ENCODE data around the gene URAD.

URAD gene

DNA sequence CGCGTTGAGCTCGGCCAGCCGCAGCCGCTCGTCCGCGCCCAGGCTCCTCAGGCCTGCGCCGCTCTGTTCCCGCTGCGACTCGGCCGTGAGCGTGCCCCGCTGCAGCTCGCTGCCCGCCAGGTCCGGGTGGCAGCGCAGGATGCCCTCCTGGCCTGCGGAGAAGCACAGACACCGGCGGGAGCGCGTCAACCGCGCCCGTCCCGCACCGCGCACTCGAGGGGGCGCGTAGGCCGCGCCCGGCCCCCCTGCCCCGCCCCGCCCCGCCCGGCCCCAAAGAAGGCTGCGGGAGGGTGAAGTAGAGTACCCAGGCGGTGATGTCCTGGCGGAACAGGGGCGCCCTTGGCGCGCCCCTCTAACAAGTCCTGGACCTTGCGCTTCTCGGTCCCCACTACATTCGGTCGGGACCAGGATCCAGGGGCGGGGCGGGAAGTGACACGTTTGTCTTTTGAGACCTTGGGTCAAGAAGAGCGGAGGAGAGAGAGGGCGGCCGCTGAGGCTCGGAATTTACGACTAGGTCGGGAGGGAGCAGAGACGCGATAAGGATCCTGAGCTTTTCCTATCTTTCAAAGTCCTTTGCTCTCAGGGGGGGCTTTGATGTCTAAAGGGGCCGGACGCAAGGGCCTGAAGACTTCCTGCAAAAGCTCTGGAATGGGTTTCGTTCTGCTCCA, 10.1 kb downstream of the URAD start:
- H3K36me3 ChIP-seq (ENCODE audit: control insufficient read depth, insufficient read depth, low read length) = no peaks in the 10 kb centered on the region
- no peak overlapping the region for H3K27ac ChIP-seq (ENCODE audit: insufficient read depth, low read depth, low read length, poor library complexity, severe bottlenecking)
- 1% methylated on average over 65 of the region's 65 CpGs for WGBS, 2 experiments
- H3K27me3 ChIP-seq (ENCODE audit: control insufficient read depth, insufficient read depth, low read length, poor library complexity, severe bottlenecking) = peaks cover 100% of the 10 kb centered on the region
- H3K4me1 ChIP-seq (ENCODE audit: control insufficient read depth, insufficient read depth, low read length) = peaks cover 5% of the 10 kb centered on the region
- no peak overlapping the region for H3K4me3 ChIP-seq (ENCODE audit: insufficient read depth, low read depth, low read length)
- H3K9me3 ChIP-seq (ENCODE audit: control insufficient read depth, low read length) = no peaks in the 10 kb centered on the region

DNA sequence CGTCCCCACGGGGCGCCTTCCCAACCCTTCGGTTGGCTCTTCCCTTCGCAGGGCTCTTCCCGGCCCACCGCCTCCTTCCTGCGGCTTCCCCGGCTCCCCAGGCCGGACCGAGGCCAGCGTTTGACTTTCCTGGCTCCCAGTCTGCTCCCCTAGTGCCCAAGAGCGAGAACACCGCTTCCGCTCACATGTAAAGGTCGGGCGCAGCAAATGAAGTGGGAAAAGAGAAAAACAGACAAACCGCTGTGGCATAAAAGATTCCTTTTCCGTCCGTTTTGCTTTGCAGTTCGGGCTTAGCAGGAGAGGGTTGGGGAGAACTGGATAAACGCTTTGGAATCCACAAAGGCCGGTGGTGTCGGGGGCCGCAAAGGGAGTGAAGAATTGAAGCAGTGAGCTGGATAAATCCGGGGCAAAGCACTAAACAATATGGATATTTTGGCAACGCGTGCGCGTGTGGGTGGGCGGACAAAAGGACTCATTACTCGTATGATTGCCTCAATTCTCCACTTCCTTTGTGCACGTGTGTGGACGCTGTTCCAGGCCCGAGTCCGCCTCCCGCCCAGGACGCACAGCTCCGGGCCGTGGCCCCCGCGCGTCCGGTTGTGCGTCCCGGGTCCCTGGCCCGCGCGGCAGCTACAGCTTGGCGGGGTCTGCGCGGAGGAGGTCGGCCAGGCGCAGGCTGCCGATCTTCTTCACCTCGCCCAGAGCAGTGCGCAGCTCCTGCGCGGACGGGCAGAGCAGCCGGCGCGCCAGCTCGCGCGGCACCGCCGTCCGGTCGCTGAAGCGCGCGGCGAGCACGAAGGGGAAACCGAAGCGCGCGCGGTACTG, 10.8 kb downstream of the URAD start:
- no peaks in the 10 kb centered on the region for H3K36me3 ChIP-seq (ENCODE audit: control insufficient read depth, insufficient read depth, low read length)
- peaks cover 100% of the 10 kb centered on the region for H3K27me3 ChIP-seq (ENCODE audit: control insufficient read depth, insufficient read depth, low read length, poor library complexity, severe bottlenecking)
- WGBS, 2 experiments = 1 to 2% methylated on average over 80 of the region's 80 CpGs
- H3K9me3 ChIP-seq (ENCODE audit: control insufficient read depth, low read length) = no peaks in the 10 kb centered on the region
- H3K27ac ChIP-seq (ENCODE audit: insufficient read depth, low read depth, low read length, poor library complexity, severe bottlenecking) = no peak overlapping the region
- H3K4me1 ChIP-seq (ENCODE audit: control insufficient read depth, insufficient read depth, low read length) = peaks cover 5% of the 10 kb centered on the region
- no peak overlapping the region for H3K4me3 ChIP-seq (ENCODE audit: insufficient read depth, low read depth, low read length)

GRCh38 chr13:27976362-27977091, 12.0 kb downstream of the URAD start:
- H3K27ac ChIP-seq (ENCODE audit: insufficient read depth, low read depth, low read length, poor library complexity, severe bottlenecking) = no peak overlapping the region
- H3K4me3 ChIP-seq (ENCODE audit: insufficient read depth, low read depth, low read length) = no peak overlapping the region
- H3K36me3 ChIP-seq (ENCODE audit: control insufficient read depth, insufficient read depth, low read length) = no peaks in the 10 kb centered on the region
- WGBS, 2 experiments = 6 to 10% methylated on average over 12 of the region's 12 CpGs
- peaks cover 100% of the 10 kb centered on the region for H3K27me3 ChIP-seq (ENCODE audit: control insufficient read depth, insufficient read depth, low read length, poor library complexity, severe bottlenecking)
- no peaks in the 10 kb centered on the region for H3K9me3 ChIP-seq (ENCODE audit: control insufficient read depth, low read length)
- H3K4me1 ChIP-seq (ENCODE audit: control insufficient read depth, insufficient read depth, low read length) = peaks cover 17% of the 10 kb centered on the region

DNA sequence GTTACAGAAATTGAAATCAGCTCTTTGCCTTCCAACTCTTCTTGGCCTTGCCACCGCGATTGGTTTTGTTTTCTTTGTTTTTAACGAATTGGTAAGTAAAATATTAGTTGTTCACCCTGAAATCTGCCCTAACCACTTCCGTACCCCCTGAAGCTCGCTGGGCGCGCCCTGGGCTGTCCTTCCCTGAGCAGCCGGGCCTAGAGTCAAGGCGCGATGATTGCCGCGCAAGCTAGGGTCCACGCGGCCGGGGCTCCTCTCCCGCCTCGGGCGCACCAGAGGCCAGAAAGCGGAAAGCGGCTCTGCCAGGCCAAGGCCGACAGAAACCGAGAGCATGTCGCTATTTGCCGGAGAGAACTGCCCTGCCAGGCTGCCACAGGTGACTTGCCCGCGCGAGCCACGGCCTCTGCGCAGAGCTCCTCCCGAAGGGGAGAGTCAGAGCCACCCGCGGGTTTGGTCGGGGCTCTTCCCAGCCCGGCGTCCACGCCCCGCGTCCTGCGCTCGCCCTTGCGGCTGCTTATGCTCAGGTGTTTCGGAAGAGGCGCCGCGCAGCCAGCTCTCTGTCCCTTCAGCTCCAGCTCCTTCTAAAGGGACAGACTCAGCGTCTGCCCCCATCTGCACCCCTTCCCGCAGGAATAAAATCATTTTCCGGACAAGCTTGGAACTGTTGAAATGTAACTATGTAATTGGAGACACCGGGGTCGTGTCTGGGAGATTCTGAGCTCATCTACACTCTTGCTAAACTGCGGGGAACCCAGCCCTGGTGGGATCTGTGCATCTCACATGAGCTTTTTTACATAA, 12.7 kb downstream of the URAD start:
- 4 to 5% methylated on average over 51 of the region's 51 CpGs for WGBS, 2 experiments
- Histone ChIP-seq H3K27me3 (ENCODE audit: control insufficient read depth, insufficient read depth, low read length, poor library complexity, severe bottlenecking) (peaks cover 100% of the 10 kb centered on the region), H3K36me3 (ENCODE audit: control insufficient read depth, insufficient read depth, low read length) (no peaks in the 10 kb centered on the region), H3K9me3 (ENCODE audit: control insufficient read depth, low read length) (no peaks in the 10 kb centered on the region), H3K27ac (ENCODE audit: insufficient read depth, low read depth, low read length, poor library complexity, severe bottlenecking) (no peak overlapping the region), H3K4me3 (ENCODE audit: insufficient read depth, low read depth, low read length) (no peak overlapping the region), H3K4me1 (ENCODE audit: control insufficient read depth, insufficient read depth, low read length) (peaks cover 23% of the 10 kb centered on the region)

GRCh38 chr13:27973961-27974662, 14.4 kb downstream of the URAD start:
- Histone ChIP-seq H3K9me3 (ENCODE audit: control insufficient read depth, low read length) (no peaks in the 10 kb centered on the region), H3K4me3 (ENCODE audit: insufficient read depth, low read depth, low read length) (no peak overlapping the region), H3K36me3 (ENCODE audit: control insufficient read depth, insufficient read depth, low read length) (no peaks in the 10 kb centered on the region), H3K27me3 (ENCODE audit: control insufficient read depth, insufficient read depth, low read length, poor library complexity, severe bottlenecking) (peaks cover 100% of the 10 kb centered on the region), H3K4me1 (ENCODE audit: control insufficient read depth, insufficient read depth, low read length) (peaks cover 31% of the 10 kb centered on the region), H3K27ac (ENCODE audit: insufficient read depth, low read depth, low read length, poor library complexity, severe bottlenecking) (no peak overlapping the region)
- 21 to 22% methylated on average over 7 of the region's 7 CpGs for WGBS, 2 experiments

DNA sequence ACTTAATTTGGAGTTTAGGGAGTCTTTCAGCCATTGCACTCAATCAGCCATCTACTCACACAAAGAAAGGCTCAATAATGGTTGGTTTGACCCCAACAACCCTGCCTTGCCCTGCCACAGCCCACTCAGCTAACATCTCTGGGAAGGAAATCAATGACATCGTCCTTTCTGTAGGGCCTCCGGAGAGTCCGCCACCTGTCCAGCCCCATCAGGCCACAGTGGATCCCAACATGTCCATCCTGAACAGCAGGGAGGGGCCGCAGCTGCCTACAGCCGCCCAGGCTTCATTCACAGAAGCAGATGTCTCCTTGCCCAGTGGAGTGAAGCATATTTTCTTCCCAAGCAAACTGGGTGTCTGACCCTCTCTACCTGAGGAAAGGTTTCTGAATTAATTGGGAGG, 15.2 kb downstream of the URAD start:
- 37 to 44% methylated on average over 5 of the region's 5 CpGs for WGBS, 2 experiments
- H3K4me3 ChIP-seq (ENCODE audit: insufficient read depth, low read depth, low read length) = no peak overlapping the region
- H3K27me3 ChIP-seq (ENCODE audit: control insufficient read depth, insufficient read depth, low read length, poor library complexity, severe bottlenecking) = peaks cover 100% of the 10 kb centered on the region
- peaks cover 33% of the 10 kb centered on the region for H3K4me1 ChIP-seq (ENCODE audit: control insufficient read depth, insufficient read depth, low read length)
- no peak overlapping the region for H3K27ac ChIP-seq (ENCODE audit: insufficient read depth, low read depth, low read length, poor library complexity, severe bottlenecking)
- H3K9me3 ChIP-seq (ENCODE audit: control insufficient read depth, low read length) = no peaks in the 10 kb centered on the region
- no peaks in the 10 kb centered on the region for H3K36me3 ChIP-seq (ENCODE audit: control insufficient read depth, insufficient read depth, low read length)

DNA sequence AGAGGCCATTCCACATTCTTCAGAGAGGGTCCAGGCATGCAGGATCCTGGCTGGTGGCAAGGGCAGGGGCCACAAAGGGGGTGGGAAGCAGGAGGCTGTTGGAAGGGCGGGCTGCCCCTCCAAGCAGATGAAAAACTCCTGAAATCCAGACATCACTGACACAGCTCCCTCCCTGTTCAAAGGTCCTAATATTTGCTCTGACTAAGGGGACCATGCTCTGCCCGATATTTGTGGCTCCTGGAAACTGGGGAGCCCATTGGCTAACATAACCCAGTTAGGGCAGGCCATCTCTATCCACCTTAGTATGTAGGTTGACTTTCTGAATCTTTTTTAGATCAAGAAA, 16.0 kb downstream of the URAD start:
- Histone ChIP-seq H3K27me3 (ENCODE audit: control insufficient read depth, insufficient read depth, low read length, poor library complexity, severe bottlenecking) (peaks cover 100% of the 10 kb centered on the region), H3K27ac (ENCODE audit: insufficient read depth, low read depth, low read length, poor library complexity, severe bottlenecking) (no peak overlapping the region)
- WGBS, 2 experiments = 40 to 46% methylated on average over 2 of the region's 2 CpGs

DNA sequence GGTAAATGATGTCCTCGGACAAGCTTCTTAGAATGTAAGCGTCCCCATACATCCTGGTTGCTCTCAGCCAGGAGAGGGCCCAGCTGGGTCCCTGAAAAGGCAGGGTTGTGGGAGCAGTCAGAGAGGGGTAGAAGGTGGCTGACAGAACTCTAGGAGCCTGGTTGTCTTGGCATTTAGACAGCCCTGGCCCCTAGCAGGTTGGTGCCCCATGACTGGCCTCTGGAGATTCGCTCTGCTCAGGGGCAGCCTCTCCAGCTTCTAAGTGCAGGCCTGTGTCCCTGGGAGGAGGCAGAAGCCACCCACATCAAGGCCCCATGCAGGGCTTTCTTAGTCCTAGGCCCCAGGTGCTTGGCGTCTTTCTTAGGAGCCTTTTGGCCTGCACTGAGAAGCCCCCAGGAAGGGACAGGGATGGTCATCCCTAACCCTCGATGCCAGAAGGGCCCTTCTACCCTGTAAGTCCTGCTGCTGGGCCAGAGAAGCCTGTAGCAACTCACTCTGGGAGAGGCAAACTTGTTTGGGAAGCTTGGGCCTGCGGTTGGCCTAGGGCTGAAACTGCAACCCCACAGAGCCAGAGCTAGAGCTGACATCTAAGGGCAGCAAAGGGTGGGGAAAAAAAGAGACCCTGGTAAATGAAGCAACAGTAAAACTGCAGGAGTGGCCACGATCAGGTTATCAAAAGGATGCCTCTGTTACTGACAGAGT, 16.6 kb downstream of the URAD start:
- Histone ChIP-seq H3K27me3 (ENCODE audit: control insufficient read depth, insufficient read depth, low read length, poor library complexity, severe bottlenecking) (peaks cover 100% of the 10 kb centered on the region), H3K36me3 (ENCODE audit: control insufficient read depth, insufficient read depth, low read length) (no peaks in the 10 kb centered on the region), H3K4me3 (ENCODE audit: insufficient read depth, low read depth, low read length) (no peak overlapping the region), H3K4me1 (ENCODE audit: control insufficient read depth, insufficient read depth, low read length) (peaks cover 33% of the 10 kb centered on the region), H3K9me3 (ENCODE audit: control insufficient read depth, low read length) (no peaks in the 10 kb centered on the region), H3K27ac (ENCODE audit: insufficient read depth, low read depth, low read length, poor library complexity, severe bottlenecking) (no peak overlapping the region)
- WGBS, 2 experiments = 19 to 23% methylated on average over 7 of the region's 7 CpGs

More for the DNA sequence above, 16.0 kb downstream of the URAD start:
- no peaks in the 10 kb centered on the region for H3K9me3 ChIP-seq (ENCODE audit: control insufficient read depth, low read length)
- no peaks in the 10 kb centered on the region for H3K36me3 ChIP-seq (ENCODE audit: control insufficient read depth, insufficient read depth, low read length)
- peaks cover 33% of the 10 kb centered on the region for H3K4me1 ChIP-seq (ENCODE audit: control insufficient read depth, insufficient read depth, low read length)
- H3K4me3 ChIP-seq (ENCODE audit: insufficient read depth, low read depth, low read length) = no peak overlapping the region

- WGBS, 2 experiments = 0 to 1% methylated on average over 13 of the region's 13 CpGs
These were observed 17.3 kb downstream of the URAD start for GRCh38 chr13:27971236-27971645.

More at GRCh38 chr13:27971236-27971645, 17.3 kb downstream of the URAD start:
- H3K4me1 ChIP-seq (ENCODE audit: control insufficient read depth, insufficient read depth, low read length) = peaks cover 37% of the 10 kb centered on the region
- H3K36me3 ChIP-seq (ENCODE audit: control insufficient read depth, insufficient read depth, low read length) = no peaks in the 10 kb centered on the region
- no peak overlapping the region for H3K27ac ChIP-seq (ENCODE audit: insufficient read depth, low read depth, low read length, poor library complexity, severe bottlenecking)
- H3K9me3 ChIP-seq (ENCODE audit: control insufficient read depth, low read length) = no peaks in the 10 kb centered on the region
- peaks cover 100% of the 10 kb centered on the region for H3K27me3 ChIP-seq (ENCODE audit: control insufficient read depth, insufficient read depth, low read length, poor library complexity, severe bottlenecking)
- no peak overlapping the region for H3K4me3 ChIP-seq (ENCODE audit: insufficient read depth, low read depth, low read length)
